Measurements from ENCODE around the gene BOC.
"Not testable (repeated sequence)": the region's sequence is repeated elsewhere in the genome, so short reads cannot be mapped to it uniquely, and the experiment has no call there.

The BOC gene, protein sequence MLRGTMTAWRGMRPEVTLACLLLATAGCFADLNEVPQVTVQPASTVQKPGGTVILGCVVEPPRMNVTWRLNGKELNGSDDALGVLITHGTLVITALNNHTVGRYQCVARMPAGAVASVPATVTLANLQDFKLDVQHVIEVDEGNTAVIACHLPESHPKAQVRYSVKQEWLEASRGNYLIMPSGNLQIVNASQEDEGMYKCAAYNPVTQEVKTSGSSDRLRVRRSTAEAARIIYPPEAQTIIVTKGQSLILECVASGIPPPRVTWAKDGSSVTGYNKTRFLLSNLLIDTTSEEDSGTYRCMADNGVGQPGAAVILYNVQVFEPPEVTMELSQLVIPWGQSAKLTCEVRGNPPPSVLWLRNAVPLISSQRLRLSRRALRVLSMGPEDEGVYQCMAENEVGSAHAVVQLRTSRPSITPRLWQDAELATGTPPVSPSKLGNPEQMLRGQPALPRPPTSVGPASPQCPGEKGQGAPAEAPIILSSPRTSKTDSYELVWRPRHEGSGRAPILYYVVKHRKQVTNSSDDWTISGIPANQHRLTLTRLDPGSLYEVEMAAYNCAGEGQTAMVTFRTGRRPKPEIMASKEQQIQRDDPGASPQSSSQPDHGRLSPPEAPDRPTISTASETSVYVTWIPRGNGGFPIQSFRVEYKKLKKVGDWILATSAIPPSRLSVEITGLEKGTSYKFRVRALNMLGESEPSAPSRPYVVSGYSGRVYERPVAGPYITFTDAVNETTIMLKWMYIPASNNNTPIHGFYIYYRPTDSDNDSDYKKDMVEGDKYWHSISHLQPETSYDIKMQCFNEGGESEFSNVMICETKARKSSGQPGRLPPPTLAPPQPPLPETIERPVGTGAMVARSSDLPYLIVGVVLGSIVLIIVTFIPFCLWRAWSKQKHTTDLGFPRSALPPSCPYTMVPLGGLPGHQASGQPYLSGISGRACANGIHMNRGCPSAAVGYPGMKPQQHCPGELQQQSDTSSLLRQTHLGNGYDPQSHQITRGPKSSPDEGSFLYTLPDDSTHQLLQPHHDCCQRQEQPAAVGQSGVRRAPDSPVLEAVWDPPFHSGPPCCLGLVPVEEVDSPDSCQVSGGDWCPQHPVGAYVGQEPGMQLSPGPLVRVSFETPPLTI

GRCh38 chr3:113211330-113212149 lies at the start of gene BOC:
Gene BOC, plus strand, starts transcription at chr3:113211557. Its CDS starts 38,246 bp downstream, at chr3:113249803.
- DNase-seq = peak; percentile 85

DNA sequence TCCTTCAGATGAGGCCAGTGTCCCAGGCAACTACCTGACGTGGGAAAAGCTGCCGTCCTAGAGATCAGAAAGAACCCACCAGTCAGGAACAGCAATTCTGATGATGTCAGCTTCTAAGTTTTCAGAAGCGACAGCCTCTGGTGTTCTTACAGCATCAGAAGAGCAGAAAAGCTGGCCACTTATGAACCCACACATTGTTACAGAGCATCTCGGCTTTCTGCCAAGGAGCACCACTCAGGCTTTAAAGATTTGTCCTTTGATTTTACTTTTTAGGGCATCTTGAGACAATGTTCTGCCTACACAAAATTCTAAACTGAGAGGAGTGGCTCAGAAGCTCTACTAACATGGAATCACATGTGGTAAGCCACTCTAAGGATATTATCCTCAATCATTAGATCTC lies 49.7 kb upstream of the BOC start:
- DNase-seq = no peak

- no peak for DNase-seq
Observed at GRCh38 chr3:113163152-113163551, 48.2 kb upstream of the BOC start.

- no peak for DNase-seq
Observed at GRCh38 chr3:113165841-113166240, 45.5 kb upstream of the BOC start.

DNA sequence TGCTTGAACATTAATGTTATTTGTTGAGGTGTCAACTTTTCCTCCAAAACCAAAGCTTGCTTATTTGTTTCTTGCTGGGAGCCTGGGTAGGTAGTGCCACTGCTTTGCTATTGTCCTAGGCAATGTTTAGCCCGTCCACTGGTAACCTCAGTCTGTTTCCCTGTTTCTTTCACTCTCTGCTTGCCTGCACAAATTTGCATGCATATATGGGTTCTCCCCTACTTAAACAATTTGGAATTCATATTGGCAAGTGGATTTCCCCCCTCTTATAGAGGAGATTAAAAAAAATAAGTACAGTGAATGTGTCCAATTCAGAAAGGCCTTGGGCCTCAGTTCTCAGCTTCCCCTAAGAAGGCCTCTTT lies 45.0 kb upstream of the BOC start:
- no peak for DNase-seq

- DNase-seq = peak; percentile 86
Observed at GRCh38 chr3:113166719-113167492, 44.5 kb upstream of the BOC start.

DNA sequence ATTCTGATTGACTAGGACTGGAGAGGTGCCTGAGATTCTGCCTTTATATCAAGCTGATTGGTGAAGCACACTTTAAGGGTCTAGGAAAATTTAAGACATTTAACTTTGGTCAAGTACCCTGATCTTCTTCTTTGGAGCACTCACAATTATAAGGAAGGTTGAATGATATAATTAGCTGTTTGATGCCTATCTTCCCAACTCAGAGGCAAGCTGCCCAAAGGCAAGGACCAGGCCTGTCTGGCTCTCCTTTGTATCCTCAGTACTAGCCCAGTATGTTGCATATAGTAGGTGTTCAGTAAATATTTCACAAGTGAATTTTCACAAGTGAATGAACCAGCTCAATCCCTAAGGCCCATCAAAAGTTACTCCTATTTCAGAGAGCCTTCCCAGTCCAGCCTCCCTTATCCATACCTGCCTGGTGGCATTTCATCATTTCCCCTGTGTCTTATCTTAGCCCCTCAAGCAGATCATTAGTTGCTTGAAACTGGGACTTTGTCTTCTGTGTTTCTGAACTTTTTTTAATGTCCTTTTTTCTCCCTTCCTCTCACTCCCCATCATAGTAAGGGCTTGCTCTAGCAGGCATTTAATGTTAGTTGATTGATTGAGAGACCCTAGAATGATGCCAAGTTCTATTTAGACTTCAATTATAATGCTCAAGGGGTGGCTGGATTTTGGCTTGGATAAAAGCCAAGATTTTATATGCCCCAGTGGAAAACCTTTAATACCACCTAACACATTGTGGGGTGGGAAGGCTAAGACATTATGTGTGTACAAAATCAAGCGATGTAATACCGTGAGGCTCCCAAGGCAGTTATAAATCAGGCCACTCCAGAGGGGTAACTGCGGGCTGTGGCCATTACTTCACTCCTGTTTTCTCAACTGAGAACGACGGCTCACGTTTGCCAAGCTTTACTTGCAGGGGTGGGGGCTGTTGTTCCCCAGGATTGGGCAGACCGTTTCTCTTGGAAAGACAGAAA lies 43.2 kb upstream of the BOC start:
- DNase-seq = peak; percentile 60

GRCh38 chr3:113169891-113170452 lies 41.4 kb upstream of the BOC start:
- no peak for DNase-seq

GRCh38 chr3:113170771-113171170 lies 40.6 kb upstream of the BOC start:
- no peak for DNase-seq

DNA sequence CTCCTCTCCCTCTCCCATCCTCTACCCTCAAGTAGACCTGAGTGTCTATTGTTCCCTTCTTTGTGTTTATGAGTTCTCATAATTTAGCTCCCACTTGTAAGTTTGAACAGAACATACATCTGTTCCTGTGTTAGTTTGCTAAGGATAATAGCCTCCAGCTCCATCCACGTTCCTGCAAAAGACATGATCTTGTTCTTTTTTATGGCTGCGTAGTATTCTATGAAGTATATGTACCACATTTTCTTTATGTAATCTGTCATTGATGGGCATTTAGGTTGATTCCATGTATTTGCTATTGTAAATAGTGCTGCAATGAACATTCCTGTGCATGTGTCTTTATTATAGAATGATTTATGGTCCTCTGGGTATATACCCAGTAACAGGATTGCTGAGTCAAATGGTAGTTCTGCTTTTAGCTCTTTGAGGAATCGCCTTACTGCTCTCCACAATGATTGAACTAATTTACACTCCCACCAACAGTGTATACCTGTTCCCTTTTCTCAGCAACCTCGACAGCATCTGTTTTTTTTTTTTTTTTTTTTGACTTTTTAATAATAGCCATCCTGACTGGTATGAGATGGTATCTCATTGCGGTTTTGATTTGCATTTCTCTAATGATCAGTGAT lies 39.6 kb upstream of the BOC start:
- DNase-seq = not testable (repeated sequence)

- no peak for DNase-seq
Observed at GRCh38 chr3:113173102-113173501, 38.3 kb upstream of the BOC start.

- no peak for DNase-seq
Observed at GRCh38 chr3:113174304-113174703, 37.1 kb upstream of the BOC start.

- DNase-seq = peak; percentile 24
Observed at GRCh38 chr3:113174801-113175485, 36.4 kb upstream of the BOC start.

- no peak for DNase-seq
Observed at GRCh38 chr3:113177526-113177925, 33.8 kb upstream of the BOC start.

DNA sequence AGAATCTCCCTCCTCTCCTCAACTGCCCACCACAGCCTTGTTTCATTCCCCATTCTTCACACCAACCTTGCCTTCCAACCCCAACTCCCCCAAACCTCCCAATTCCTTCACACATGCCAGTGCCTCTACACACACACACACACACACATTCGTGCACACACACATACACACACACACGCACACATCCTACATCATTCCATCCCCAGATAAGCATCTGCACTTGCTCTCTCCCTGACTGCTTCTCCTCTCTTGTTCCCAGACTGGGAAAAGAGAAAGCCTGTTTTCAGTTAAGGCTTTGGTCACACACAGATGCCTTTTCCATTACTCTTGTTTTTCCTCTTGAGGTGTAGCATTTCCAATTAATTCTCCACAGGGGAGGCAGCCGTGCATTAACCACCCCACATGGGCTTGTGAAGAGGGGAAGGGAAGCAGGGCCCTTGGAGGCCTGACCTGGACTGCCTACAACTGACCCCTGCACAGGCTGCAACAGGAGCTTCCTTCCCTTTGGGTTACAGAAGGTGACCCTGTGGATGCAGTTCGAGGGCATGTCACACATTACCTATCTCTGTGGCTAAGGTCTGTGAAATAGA lies 32.0 kb upstream of the BOC start:
- peak; percentile 48 for DNase-seq

- DNase-seq = no peak
Observed at GRCh38 chr3:113183748-113184661, 27.4 kb upstream of the BOC start.

GRCh38 chr3:113185194-113185835 lies 26.0 kb upstream of the BOC start:
- DNase-seq = peak; percentile 71
